Measurements from ENCODE around the gene VPS51. TPM values are rescaled to one million over a fixed set of nuclear protein-coding genes. Genes with fewer than 3 reads are reported as not detected.

Gene VPS51
- total and polyA plus RNA-seq, 10 of the 15 experiments (the other 5 are each of a cell fraction or from before 2014, with no cell fraction given) = 1.5 to 279 (median 53.2) TPM

DNA sequence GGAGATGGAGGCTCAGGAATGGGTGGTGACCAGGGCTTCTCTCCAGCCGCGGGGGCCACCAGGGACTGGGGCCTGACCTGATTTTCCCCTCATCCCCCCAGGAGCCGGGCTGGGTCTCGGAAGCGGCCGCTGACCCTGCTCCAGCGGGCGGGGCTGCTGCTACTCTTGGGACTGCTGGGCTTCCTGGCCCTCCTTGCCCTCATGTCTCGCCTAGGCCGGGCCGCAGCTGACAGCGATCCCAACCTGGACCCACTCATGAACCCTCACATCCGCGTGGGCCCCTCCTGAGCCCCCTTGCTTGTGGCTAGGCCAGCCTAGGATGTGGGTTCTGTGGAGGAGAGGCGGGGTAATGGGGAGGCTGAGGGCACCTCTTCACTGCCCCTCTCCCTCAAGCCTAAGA is 8.2 kb upstream of the VPS51 start:
- 95% methylated on average over 15 of the region's 15 CpGs for WGBS (ENCODE audit: insufficient coverage, insufficient replicate concordance, low lambda C conversion rate, missing lambda C conversion rate)
- peaks cover 6% of the 10 kb centered on the region for H3K4me1 ChIP-seq (ENCODE audit: control insufficient read depth, insufficient read depth, low read length)
- H3K4me3 ChIP-seq = no peak overlapping the region
- ChIA-PET RAD21 (ENCODE audit: unreplicated experiment) (no interaction called here), CTCF (interaction anchor here (0.6 kb wide), 1 partner anchor 59 kb away, joined by 3 read pairs; no protein-coding TSS in a partner anchor), POLR2A (no interaction called here), SMC1A (ENCODE audit: uncharacterized antibody, unreplicated experiment) (no interaction called here)
- no peaks in the 10 kb centered on the region for H3K27me3 ChIP-seq (replicated peaks in 1 of 2; ENCODE audit: control insufficient read depth in 2 of 2, insufficient read depth in 2 of 2, low read length in 1 of 2)
- FAIRE-seq = no peak
- no peak overlapping the region for H3K27ac ChIP-seq (ENCODE audit: control insufficient read depth, insufficient read depth)
- peaks cover 5 to 11% of the 10 kb centered on the region in 2 experiments for H3K36me3 ChIP-seq (ENCODE audit: control insufficient read depth in 2 of 2, insufficient read depth in 2 of 2, low read length in 1 of 2)
- DNase-seq (ENCODE audit: low read depth, low spot score) = no peak
- BruUV-seq (replicated peaks) = no TSS peak
- ATAC-seq = no peak
- H3K4me2 ChIP-seq (ENCODE audit: control insufficient read depth, insufficient read depth) = no peak overlapping the region
- H3K9ac ChIP-seq (ENCODE audit: control insufficient read depth, insufficient read depth, low read length) = no peak overlapping the region
- intact Hi-C loops (cut with micrococcal nuclease; ENCODE audit: unreplicated experiment) = no loop called here
- in situ Hi-C loops (cut with MboI) = no loop called here
- H2AFZ ChIP-seq (ENCODE audit: control insufficient read depth, low read depth, low read length) = no peak overlapping the region
- TF ChIP-seq, protein P1, sequence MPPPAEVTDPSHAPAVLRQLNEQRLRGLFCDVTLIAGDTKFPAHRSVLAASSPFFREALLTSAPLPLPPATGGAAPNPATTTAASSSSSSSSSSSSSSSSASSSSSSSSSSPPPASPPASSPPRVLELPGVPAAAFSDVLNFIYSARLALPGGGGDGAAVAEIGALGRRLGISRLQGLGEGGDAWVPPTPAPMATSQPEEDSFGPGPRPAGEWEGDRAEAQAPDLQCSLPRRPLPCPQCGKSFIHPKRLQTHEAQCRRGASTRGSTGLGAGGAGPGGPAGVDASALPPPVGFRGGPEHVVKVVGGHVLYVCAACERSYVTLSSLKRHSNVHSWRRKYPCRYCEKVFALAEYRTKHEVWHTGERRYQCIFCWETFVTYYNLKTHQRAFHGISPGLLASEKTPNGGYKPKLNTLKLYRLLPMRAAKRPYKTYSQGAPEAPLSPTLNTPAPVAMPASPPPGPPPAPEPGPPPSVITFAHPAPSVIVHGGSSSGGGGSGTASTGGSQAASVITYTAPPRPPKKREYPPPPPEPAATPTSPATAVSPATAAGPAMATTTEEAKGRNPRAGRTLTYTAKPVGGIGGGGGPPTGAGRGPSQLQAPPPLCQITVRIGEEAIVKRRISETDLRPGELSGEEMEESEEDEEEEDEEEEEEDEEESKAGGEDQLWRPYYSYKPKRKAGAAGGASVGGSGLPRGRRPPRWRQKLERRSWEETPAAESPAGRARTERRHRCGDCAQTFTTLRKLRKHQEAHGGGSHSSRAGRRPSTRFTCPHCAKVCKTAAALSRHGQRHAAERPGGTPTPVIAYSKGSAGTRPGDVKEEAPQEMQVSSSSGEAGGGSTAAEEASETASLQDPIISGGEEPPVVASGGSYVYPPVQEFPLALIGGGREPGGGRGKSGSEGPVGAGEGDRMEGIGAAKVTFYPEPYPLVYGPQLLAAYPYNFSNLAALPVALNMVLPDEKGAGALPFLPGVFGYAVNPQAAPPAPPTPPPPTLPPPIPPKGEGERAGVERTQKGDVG (CRISPR knock-in tag; IDR thresholded peaks at IDR 0.05) = no peak
- TF ChIP-seq NR2C2 (IDR thresholded peaks at IDR 0.05; ENCODE audit: borderline replicate concordance, control insufficient read depth, insufficient read length, low read depth) = no peak
- TF ChIP-seq EP300 (IDR thresholded peaks at IDR 0.05; ENCODE audit: borderline replicate concordance in 1 of 2, control insufficient read depth in 1 of 2, low read depth in 2 of 2, low read length in 2 of 2) = no peak
- TF ChIP-seq YBX1 (IDR thresholded peaks at IDR 0.05) = no peak
- TF ChIP-seq, protein P2, sequence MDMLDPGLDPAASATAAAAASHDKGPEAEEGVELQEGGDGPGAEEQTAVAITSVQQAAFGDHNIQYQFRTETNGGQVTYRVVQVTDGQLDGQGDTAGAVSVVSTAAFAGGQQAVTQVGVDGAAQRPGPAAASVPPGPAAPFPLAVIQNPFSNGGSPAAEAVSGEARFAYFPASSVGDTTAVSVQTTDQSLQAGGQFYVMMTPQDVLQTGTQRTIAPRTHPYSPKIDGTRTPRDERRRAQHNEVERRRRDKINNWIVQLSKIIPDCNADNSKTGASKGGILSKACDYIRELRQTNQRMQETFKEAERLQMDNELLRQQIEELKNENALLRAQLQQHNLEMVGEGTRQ (IDR thresholded peaks at IDR 0.05; ENCODE audit: borderline replicate concordance, low read depth, low read length) = no peak
- TF ChIP-seq TCF12 (IDR thresholded peaks at IDR 0.05; ENCODE audit: low read depth, low read length) = no peak
- TF ChIP-seq, protein P3, sequence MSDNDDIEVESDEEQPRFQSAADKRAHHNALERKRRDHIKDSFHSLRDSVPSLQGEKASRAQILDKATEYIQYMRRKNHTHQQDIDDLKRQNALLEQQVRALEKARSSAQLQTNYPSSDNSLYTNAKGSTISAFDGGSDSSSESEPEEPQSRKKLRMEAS (IDR thresholded peaks at IDR 0.05; ENCODE audit: low read depth, low read length) = no peak
- no peak for TF ChIP-seq ZNF207 (IDR thresholded peaks at IDR 0.05; ENCODE audit: borderline replicate concordance)
- TF ChIP-seq, protein P4, sequence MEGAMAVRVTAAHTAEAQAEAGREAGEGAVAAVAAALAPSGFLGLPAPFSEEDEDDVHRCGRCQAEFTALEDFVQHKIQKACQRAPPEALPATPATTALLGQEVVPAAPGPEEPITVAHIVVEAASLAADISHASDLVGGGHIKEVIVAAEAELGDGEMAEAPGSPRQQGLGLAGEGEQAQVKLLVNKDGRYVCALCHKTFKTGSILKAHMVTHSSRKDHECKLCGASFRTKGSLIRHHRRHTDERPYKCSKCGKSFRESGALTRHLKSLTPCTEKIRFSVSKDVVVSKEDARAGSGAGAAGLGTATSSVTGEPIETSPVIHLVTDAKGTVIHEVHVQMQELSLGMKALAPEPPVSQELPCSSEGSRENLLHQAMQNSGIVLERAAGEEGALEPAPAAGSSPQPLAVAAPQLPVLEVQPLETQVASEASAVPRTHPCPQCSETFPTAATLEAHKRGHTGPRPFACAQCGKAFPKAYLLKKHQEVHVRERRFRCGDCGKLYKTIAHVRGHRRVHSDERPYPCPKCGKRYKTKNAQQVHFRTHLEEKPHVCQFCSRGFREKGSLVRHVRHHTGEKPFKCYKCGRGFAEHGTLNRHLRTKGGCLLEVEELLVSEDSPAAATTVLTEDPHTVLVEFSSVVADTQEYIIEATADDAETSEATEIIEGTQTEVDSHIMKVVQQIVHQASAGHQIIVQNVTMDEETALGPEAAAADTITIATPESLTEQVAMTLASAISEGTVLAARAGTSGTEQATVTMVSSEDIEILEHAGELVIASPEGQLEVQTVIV (IDR thresholded peaks at IDR 0.05; ENCODE audit: borderline replicate concordance, partially characterized antibody) = no peak
- TF ChIP-seq SREBF1 (IDR thresholded peaks at IDR 0.05; ENCODE audit: low read length) = no peak
- TF ChIP-seq, protein P5, sequence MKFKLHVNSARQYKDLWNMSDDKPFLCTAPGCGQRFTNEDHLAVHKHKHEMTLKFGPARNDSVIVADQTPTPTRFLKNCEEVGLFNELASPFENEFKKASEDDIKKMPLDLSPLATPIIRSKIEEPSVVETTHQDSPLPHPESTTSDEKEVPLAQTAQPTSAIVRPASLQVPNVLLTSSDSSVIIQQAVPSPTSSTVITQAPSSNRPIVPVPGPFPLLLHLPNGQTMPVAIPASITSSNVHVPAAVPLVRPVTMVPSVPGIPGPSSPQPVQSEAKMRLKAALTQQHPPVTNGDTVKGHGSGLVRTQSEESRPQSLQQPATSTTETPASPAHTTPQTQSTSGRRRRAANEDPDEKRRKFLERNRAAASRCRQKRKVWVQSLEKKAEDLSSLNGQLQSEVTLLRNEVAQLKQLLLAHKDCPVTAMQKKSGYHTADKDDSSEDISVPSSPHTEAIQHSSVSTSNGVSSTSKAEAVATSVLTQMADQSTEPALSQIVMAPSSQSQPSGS (IDR thresholded peaks at IDR 0.05; ENCODE audit: low read length) = no peak
- no peak for TF ChIP-seq HCFC1 (IDR thresholded peaks at IDR 0.05; ENCODE audit: low read length)
- peaks cover 21% of the 10 kb centered on the region for H3K79me2 ChIP-seq (ENCODE audit: control insufficient read depth, insufficient read depth, low read length)
- no peaks in the 10 kb centered on the region for H4K20me1 ChIP-seq (ENCODE audit: control insufficient read depth, insufficient read depth)
- H3K9me3 ChIP-seq (replicated peaks; ENCODE audit: control insufficient read depth, insufficient read depth, low read length) = no peaks in the 10 kb centered on the region

Measured in GM12878 (cell line).